HG02840 (cell line): ENCODE measurements around the gene NGF.

Experiments
- ATAC-seq: cut with Tn5 transposase; IDR thresholded peaks from one replicate; pipeline ENCODE4 v1.9.1; 2021; ENCODE audit warnings: mild to moderate bottlenecking, moderate library complexity, moderate number of reproducible peaks; ENCODE audit not compliant: unreplicated experiment, low FRiP score

The NGF gene

DNA sequence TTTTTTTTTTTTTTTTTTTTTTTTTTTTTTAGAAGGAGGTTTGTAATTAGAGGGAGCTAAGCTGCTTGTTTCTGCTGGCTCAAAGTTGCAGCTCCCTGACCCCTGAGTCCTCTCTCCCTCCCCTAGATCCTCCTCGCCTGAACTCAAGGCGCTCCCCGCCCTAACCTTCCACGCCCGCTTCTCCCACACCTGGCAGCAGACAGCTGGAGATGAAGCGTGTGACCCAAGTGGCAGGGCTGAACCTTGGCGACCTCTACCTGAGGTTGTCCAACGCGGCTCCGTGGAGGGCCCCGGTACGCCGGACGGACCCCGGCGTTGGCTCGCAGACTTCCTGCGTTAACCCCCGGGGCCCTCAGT is 795 bp downstream of the NGF start:
- ATAC-seq: no peak

DNA sequence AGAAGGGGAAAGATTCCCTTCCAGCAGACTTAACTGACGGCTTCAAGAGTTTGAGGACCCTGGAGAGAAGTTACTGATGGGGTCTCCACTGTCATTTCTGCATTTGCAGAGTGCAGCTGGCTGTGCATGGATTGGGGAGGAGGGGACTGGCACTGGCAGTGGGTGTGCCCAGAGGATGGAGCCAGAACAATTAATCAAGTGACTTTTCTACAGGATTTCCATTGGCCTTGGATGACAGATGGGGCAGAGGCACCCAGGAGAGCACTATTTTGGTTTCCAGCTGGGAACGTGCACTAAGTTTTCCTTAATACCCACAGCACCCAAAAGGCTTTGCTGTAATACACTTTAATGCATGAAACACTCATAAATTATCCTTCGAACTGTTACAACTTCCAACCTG is 1.3 kb downstream of the NGF start:
- ATAC-seq: no peak

DNA sequence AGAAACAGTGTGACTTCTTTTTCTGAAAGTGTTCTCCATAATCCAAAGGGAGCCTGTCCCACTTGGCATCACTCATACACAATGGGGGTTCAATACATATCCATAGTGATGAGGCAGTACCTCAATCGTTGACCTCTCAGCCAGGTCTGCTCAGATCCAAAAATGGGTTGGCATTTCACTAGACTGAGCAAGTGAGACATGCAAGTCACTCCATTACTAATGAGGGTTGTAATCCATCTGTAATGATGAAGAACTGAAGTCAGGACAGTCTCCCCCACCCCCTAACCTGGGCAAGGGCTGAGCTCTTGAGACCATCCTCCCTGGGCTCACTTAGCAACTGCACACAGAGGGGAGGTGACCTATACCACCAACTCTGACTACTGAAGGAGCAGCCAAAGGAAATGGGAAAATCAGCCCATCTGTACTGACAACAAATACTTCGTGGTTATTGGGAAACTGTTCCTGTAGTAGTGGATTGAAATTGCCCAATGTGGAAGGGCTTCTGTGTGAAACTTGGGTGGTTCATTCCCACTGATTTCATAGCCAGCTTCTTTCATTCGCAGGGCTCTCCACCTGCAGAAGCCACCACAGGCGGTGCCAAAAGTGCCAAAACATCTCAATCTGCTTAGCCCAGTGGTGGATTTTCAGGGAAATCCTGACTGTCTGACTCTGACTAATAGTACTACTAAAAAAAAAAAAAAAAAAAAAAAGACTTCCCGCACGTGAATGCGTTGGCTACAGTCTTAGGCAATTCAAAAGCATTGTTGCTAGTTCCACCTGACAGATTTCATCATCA is 5.0 kb downstream of the NGF start:
- no peak for ATAC-seq

DNA sequence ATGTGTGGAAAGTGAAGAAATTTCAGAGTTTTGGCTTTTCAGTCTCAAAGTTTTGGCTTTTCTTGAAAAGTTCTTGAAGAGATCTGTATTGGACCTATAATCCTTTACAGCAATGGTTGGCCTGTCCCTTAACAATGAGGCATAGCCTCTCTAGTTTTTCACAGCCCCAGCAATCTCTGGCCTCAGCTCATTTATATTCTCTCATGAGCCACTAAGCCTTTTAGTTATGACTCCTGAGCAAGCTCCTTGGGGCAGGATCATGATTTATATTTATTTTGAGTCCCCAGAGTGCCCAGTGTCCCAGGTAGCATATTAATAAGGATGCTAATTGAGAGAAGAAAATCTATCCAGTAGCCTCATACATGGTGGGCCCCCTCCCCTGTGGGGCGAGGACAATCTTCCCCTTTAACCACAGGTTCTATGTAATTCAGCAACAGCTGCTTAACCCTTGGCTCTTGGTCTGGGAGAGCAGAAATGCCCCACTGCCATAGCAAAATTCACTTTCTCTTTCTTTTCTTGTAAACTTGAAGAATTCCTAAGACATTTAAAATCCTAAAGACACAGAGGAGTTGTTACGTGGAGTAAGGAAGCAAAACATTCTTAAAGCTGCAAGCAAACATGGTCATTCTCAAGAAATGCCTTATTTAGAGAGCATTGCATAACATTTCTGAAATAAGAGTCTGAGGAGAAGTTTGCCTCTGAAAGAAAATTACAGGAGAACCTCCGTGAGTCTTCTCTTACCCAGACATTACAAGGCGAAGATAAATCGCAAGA is 6.3 kb downstream of the NGF start:
- no peak for ATAC-seq

DNA sequence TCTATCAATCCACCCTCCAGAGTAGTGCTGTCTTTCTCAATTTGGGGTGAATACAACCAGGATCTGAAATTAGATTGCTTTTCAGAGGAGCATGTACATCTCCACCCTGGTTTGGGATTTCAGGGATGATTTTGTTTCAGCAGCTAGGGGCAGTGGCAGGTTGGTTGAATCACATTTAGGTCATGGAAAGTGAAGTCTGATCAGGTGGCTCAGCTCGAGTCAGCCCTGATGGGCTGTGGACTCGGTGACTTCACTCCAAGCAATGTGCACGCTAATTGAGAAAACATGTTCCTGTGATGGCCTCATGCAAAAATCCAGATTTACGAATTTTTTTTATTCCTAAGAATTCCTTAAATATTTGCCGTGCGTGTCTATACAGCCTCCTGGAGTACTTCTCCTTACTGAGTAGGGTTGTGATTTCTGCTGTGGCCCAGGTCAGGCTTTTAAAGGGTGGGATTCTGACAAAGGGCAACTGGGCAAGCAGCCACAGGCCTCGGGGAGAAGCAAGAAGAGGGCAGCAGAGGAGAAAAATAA is 7.5 kb downstream of the NGF start:
- no peak for ATAC-seq

DNA sequence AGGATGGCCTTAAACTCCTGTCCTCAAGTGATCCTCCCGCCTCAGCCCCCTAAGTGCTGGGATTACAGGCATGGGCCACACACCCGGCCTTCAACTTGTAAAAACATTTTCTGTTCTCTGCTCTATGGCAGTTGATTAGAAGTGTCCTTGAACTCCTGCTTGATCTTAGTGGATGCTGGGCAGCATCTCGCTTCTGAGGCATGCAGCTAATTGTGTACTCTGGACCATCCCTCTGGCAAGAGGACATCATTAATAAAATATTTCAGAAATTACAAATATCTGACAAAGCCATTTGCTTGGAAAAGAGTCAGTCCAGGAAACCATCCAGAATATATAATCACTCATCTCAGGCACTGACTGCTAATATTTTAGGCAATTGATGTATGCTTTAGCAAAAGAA is 8.1 kb downstream of the NGF start:
- no peak for ATAC-seq

DNA sequence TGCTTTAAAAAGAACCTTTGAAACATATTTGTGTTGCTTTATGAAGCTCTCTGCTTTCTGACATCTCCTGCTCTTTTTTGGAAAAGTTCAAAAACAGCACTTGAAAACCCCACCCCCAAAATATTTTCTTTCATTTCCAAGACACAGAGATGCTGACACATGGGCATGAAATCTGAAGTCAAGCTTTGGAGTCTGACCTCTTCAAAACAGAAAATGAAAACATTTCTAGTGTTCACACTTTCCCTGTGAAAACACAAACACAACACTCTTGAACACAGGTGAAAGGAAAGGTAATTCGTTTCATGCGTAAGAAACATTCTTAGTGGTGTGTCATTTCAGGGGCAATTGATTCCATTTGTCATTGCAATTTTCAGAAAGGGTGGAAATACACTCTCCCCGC is 10.8 kb downstream of the NGF start:
- no peak for ATAC-seq

DNA sequence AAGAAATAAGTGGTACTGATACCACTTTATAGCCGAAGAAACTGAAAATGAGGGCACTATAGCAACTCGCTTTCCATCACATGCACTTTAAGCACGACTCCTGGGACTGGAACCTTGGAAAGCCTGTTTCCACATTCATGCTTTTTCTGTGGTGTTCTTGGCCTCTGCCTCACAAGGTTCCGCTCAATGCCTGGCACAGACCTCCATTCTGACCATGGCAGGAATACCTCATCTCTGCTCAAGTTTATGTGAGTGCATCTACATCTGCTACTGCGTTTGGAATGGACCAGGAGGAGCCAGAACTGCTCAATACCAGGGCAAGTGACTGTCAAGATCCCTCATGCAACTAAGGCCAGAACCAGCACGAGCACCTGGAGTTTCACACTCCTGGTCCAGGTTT is 11.6 kb downstream of the NGF start:
- ATAC-seq: no peak

DNA sequence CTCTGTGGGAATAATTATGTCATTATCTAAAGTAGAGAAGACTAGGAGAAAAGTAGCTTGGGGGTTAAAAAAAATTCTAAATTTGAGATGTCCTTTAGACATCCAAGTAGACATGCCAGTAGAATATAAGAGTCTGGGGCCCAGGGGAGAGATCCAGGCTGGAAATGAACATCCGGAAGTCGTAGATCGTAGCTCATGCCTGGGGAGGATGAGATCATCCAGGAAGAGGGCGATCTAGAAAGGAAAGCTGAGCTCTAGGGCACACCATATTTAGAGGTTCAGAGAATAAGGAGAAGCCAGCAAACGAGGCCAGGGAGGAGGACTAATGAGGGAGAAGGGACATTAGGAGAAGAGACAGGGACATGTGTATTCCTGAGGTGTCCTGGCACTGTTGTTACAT is 12.2 kb downstream of the NGF start:
- ATAC-seq: no peak

DNA sequence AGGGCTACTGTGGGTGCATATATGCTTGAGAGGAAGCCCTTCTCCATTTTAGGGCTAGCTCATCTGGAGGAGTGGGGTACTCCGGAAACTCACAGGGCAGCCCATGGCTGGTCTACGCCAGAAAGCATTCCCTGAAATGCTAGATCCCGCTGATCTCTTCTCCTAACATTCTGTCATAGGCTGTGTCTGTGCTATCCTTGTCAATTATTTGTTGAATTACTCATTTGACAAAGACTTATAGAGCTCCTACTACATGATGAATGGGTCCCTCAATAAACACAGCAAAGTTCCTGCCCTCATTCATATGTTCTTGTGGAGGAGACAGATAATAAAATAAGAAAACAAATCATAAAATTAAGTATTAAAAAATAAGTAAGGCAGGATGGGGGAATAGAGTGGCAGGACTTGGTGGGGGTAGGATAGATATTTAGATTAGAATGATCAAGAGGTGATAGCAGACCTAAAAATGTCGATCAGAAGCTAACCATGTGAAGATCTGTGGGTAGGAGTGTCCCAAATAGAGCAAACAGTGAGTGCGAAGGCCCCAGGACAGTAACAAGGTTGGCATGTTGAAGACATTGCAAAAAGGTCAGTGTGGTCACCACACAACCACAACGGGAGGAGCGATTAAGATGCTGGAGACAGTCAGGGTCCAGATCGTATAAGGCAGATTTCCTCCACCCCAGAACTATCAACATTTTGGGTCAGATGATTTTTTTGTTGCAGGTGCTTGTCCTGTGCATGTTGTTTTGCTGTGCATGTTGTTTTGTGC is 13.2 kb downstream of the NGF start:
- ATAC-seq: no peak

DNA sequence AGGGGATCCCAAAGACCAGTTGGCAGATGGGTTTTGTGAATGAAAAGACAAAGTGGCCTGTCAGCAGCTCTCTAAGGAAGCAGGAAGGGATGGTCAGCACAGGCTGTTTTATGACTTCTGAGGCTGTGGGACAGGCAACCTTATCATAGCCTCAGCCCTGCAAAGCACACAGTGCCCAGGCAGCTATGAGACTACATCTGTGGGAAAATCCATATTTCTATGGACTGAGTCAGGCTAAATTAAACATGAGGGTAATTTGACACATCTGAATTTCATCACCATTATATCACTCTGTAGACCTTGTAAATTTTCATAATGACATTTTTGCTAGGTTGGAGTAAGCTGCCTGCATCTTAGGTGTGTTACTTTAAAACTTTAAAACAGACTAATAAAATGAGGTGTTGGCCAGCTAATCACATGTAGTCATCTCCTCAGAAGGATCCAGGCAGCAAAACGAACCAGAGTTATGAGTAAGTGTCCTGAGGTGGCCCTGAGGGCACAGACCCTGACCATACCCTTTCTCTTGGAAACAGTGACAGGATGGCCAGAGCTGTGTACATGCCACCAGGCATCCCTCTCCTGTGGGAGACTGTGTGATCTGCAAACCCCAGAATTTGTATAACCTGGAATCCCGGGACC is 14.6 kb downstream of the NGF start:
- no peak for ATAC-seq

DNA sequence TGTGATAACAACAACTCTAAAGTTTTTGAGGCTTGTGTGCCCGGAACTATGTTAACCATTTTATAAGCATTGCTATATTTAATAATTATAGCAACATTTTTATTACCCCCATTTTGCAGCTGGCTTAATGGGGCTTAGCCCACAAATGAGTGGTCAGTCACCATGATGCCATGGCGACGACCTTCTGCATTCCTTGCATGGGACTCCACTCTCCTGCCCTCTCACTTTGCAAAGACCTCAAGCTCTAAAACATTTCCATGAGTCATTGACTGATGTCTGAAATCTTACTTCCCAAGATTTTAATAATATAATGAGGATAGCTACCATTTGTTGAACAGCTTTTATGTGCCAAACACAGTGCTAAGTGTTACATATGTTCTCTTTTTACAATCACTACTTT is 15.4 kb downstream of the NGF start:
- ATAC-seq: no peak

DNA sequence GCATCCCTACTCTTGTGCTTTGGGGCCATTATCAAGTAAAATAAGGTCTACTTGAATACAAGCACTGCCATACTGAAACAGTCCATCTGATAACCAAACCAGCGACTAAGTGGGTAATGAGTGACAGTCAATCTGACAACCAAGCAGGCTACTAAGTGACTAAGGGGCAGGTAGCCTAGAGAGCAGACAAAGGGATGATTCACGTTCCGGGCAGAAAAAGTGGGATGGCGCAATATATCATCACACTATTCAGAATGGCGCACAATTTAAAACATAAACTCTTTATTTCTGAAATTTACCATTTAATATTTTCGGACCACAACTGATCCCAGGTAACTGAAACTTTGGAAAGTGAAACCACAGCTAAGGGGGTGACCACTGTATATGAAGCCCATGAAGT is 17.7 kb downstream of the NGF start:
- no peak for ATAC-seq

DNA sequence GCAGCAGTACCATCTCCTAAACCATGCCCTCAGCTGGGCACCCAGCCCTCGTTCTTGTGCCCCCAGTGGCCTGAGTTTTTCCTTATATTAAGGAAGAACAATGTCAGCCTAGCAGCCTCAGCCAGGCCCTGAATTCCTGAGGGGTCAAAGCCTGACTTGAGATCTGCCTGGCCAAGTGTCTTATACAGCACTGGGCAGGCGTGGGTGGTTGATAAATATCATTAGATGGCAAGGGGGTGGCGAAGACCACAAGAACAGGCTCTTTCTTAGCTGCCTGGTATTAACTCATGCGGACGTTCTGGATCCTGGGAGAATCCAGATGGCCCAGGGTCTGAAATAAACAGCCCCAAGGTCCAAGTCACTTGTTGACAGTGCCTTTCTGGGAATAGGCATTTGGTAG is 18.3 kb downstream of the NGF start:
- ATAC-seq: no peak

DNA sequence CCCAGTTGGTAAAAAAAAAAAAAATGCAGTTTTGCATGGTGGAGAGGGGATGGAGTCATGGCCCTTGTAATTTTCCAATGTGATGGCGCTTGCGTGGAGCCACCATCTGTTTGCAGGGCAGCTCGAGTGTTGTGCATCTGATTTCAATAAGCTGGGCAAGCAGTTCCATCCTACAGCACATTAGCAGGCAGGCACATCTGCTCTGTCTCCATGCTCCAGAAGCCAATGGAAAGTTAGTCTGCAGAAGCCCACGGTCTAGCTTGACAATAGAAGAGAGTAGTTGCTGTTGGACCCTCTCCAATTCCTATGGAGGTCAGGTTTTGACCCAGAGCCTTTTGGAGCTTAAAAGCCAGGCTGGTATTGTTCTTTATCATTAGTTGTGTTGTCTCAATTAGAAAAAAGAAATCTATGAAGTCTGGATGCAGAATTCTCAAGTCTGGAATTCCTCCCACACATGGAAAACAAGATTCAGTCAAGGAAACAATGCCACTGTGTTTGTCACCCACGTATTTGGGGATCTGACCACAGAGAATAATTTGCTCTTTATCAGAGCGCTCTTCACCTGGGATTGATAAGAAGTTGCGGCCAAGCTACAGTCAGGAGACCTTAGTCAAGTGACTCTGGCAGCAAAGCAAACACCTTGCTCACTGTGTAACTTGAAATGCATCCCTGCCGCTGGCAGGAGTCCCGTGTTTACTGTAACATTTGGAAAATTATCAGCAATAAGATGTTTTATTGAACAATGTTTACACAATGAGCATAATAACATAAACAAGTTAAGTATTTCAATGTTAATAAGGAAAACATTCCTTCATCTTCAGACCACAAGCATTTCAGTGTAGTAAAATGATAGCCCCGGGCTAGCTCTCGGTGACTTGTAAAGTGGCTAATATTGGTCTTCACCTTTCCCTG is 20.7 kb downstream of the NGF start:
- no peak for ATAC-seq

DNA sequence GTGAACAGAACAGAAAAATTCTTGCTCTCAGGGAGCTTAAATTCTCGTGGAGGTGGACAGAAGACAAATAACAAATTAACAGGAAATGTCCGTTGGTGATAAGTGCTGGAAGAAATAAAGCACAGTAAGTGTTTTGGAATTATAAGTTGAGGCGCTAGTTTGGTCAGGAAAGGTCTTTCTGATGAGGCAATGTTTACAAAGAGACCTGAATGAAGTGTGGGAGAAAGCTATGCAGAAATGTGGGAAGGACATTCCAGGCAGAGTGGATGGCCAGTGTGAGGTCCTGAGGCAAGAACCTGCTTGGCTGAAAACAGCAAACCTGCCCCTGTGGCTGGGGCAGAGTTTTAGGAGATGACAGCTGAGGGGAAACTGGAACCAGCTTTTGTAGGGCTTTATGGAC is 23.3 kb downstream of the NGF start:
- ATAC-seq: no peak

DNA sequence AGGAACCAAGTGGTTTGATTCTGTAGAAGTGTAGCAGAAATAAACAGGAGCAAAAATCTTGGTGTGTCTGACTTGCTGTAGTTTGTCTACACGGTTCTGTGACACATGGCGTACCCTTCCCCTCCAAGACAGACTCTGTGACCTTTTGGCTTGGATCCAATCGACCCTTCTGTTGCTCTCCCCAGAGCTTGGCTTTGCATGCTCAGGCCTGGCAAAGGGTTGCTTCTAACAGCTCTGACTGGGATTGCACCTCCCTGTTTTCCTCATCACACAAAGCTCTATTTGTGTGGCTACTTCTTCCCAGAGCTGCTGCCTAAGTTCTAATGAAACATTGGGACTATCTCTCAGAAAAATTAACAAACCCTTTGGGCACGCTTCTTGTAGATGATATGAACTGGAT is 24.0 kb downstream of the NGF start:
- ATAC-seq: no peak

DNA sequence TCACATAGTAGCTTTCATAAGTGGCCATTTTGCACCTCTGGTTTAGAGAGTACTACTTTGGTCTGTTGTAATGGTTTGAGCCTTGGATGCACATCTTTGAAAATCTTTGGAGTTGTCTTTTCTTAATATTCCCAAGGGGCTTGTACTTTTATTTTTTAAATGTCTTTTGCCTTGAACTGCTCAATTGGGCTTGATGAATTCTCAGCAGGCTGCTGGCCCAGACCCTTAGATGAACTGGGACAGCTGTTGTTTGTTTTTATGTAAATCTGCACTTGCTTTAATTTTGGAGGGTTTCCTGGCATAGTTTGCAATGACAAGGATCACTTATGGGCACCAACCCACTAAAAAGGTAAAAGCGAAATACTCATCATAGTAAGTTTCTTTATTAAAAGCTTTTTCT is 24.9 kb downstream of the NGF start:
- no peak for ATAC-seq

DNA sequence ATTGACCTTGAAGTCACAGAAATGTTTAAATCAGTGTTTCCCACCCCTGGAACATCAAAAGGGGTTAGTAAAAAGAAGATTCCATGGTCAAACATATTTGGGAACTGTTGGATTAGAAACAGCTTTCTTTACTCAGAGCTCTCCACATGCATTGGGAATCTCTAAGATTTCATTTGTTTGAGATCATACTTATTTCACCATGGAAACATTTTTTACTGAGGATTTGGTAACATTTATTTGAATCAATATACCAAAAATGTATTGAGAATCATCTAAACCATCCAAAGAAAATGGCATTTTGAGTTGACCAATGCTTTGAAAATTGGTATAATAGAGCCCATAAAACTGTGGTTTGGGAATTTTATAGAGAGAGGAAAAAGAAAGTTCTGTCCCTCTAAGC is 25.3 kb downstream of the NGF start:
- ATAC-seq: no peak
